HCT116 (cell line): ENCODE measurements around the gene ABCC8.

Experiments used
- EZH2 ChIP-seq: fragments of 200-600 bp; sonication (generic); IDR thresholded peaks from 2 replicates; pipeline ENCODE4 v1.6.1; 2017; ENCODE audit warnings: antibody characterized with exemption, mixed run types
- EZH2phosphoT487 ChIP-seq: fragments of 200-600 bp; IDR thresholded peaks from 2 replicates; pipeline ENCODE4 v1.6.1; 2018; ENCODE audit warnings: antibody characterized with exemption, borderline replicate concordance
- POLR2AphosphoS5 ChIP-seq: IDR thresholded peaks from 2 replicates; pipeline ENCODE4 v1.6.1; 2011; ENCODE audit warnings: mild to moderate bottlenecking, low read depth, low read length, moderate library complexity
- RAD21 ChIP-seq: IDR thresholded peaks from 2 replicates; pipeline ENCODE4 v1.6.1; 2012; ENCODE audit warnings: low read depth, mild to moderate bottlenecking
- TF ChIP-seq, protein P1 (sequence below), 3 experiments: fragments of 200-600 bp in 1 of 3; sonication (generic) in 1 of 3; IDR thresholded peaks in 2 of 3; conservative IDR thresholded peaks in 1 of 3; 2 replicates each; pipeline ENCODE4 v1.5.1; 2012 to 2017; ENCODE audit warnings: low read depth in 2 of 3, low read length in 2 of 3, antibody characterized with exemption in 1 of 3, borderline replicate concordance in 1 of 3, control low read depth in 1 of 3, mild to moderate bottlenecking in 1 of 3, mixed read lengths in 1 of 3, mixed run types in 1 of 3, moderate library complexity in 1 of 3; ENCODE audit not compliant: insufficient read depth in 1 of 3

DNA sequence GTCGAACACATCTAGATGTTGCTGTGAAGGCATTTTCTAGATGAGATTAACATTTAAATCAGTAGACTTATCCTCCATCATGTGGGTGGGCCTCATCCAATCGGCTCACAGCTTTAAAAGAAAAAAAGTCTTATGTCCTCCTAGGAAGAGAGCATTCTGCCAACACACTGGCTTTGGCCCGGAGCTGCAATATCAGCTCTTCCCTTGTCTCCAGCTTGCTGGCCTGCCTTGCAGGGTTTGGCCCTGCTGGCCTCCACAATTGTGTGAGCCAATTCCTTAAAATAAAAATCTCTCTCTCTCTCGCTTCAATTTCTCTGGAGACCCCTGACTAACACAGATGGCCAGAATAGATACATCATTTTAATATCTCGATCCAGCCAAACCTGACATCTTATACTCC is 13.1 kb upstream of the ABCC8 start:
- no peak for TF ChIP-seq POLR2AphosphoS5
- TF ChIP-seq RAD21: no peak
- TF ChIP-seq EZH2: no peak
- TF ChIP-seq EZH2phosphoT487: no peak
- TF ChIP-seq, protein P1, sequence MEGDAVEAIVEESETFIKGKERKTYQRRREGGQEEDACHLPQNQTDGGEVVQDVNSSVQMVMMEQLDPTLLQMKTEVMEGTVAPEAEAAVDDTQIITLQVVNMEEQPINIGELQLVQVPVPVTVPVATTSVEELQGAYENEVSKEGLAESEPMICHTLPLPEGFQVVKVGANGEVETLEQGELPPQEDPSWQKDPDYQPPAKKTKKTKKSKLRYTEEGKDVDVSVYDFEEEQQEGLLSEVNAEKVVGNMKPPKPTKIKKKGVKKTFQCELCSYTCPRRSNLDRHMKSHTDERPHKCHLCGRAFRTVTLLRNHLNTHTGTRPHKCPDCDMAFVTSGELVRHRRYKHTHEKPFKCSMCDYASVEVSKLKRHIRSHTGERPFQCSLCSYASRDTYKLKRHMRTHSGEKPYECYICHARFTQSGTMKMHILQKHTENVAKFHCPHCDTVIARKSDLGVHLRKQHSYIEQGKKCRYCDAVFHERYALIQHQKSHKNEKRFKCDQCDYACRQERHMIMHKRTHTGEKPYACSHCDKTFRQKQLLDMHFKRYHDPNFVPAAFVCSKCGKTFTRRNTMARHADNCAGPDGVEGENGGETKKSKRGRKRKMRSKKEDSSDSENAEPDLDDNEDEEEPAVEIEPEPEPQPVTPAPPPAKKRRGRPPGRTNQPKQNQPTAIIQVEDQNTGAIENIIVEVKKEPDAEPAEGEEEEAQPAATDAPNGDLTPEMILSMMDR (IDR thresholded peaks at IDR 0.05 in 2 of 3, conservative IDR thresholded peaks at IDR 0.05 in 1 of 3; ENCODE audit: borderline replicate concordance in 1 of 3, insufficient read depth in 1 of 3, low read depth in 2 of 3, low read length in 2 of 3): no peak
